LHCN-M2 (cell line): ENCODE measurements around the gene BGLAP. TPM values are rescaled to one million over a fixed set of nuclear protein-coding genes. Genes with fewer than 3 reads are reported as not detected.

Experiments
- DNase-seq: peaks from one replicate; pipeline ENCODE4 v3.0.0-alpha.2; 2012; ENCODE audit warnings: low read depth
- total RNA-seq: library from RNA; depleted of rRNA; stranded (reverse); fragments of >200 nt; gene quantifications from 2 replicates; pipeline ENCODE4 v1.2.3, GENCODE V29; 2014; rRNA removed

Gene BGLAP
- total RNA-seq, 1 experiment from 2014 or later = 4.3 TPM

DNA sequence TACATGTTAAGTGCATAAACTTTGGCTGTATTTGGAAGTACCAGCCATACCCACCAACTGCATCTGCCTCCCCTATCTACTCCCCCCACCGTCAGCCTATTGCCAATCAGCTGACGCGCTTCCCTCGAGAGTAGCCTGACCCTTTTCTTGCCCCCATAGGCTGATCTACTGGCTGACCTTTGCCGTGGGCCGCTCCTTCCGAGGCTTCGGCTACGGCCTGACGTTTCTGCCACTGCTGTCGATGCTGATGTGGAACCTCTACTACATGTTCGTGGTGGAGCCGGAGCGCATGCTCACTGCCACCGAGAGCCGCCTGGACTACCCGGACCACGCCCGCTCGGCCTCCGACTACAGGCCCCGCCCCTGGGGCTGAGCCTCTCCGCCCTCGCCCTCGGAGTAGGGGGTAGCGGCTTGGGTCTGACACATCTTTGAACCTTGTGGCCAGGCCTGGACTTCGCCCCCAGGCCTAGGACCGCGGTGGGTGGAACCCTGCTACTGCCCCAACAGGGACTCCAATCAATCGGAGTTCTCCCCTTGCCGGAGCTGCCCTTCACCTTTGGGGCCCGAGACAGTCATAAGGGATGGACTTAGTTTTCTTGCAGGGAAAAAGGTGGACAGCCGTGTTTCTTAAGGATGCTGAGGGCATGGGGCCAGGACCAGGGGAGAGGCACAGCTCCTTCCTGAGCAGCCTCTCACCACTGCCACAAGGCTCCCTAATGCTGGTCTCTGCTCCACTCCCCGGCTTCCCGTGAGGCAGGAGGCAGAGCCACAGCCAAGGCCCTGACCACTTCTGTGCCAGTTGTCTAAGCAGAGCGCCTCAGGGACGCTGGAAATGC is 49.5 kb downstream of the BGLAP start:
- peak; percentile 65 for DNase-seq

Other genes starting within 250 kb of the BGLAP start
- 229 and 351 TPM in 2 replicates for gene SSR2, start 221.2 kb upstream of the BGLAP start, total RNA-seq
- gene UBQLN4, start 188.4 kb upstream of the BGLAP start, total RNA-seq = 34.1 and 37.7 TPM in 2 replicates
- 67.3 and 70.9 TPM in 2 replicates for gene LAMTOR2, start 187.4 kb upstream of the BGLAP start, total RNA-seq
- not detected in 2 replicates for gene RAB25, start 181.0 kb upstream of the BGLAP start, total RNA-seq
- 4.9 and 5.8 TPM in 2 replicates for gene MEX3A, start 159.7 kb upstream of the BGLAP start, total RNA-seq
- gene LMNA, start 127.5 kb upstream of the BGLAP start, total RNA-seq = 1,371 and 1,475 TPM in 2 replicates
- 0.40 and 0.64 TPM in 2 replicates for gene SEMA4A, start 88.6 kb upstream of the BGLAP start, total RNA-seq
- 11.2 and 15.6 TPM in 2 replicates for gene SLC25A44, start 48.1 kb upstream of the BGLAP start, total RNA-seq
- gene PMF1, start 29.2 kb upstream of the BGLAP start, total RNA-seq = 67.2 and 70.1 TPM in 2 replicates
- 0.83 and 1.8 TPM in 2 replicates for gene PAQR6, start 5.9 kb downstream of the BGLAP start, total RNA-seq
- 66.1 and 74.9 TPM in 2 replicates for gene SMG5, start 40.6 kb downstream of the BGLAP start, total RNA-seq
- 2.9 and 3.2 TPM in 2 replicates for gene TMEM79, start 42.1 kb downstream of the BGLAP start, total RNA-seq
- 42.2 and 45.6 TPM in 2 replicates for gene GLMP, start 53.5 kb downstream of the BGLAP start, total RNA-seq
- not detected in 2 replicates for gene VHLL, start 57.1 kb downstream of the BGLAP start, total RNA-seq
- 341 and 346 TPM in 2 replicates for gene CCT3, start 96.1 kb downstream of the BGLAP start, total RNA-seq
- not detected in 2 replicates for gene TSACC, start 96.3 kb downstream of the BGLAP start, total RNA-seq
- not detected in 2 replicates for gene RHBG, start 127.0 kb downstream of the BGLAP start, total RNA-seq